Measurements from ENCODE around the gene CNTLN.
"Not testable (repeated sequence)": the region's sequence is repeated elsewhere in the genome, so short reads cannot be mapped to it uniquely, and the experiment has no call there.

CNTLN gene

GRCh38 chr9:17219261-17219660 lies 84.4 kb downstream of the CNTLN start:
- Histone ChIP-seq H2AFZ (ENCODE audit: low read depth, low read length) (no peak overlapping the region), H3K4me1 (ENCODE audit: insufficient read depth, low read length) (no peaks in the 10 kb centered on the region), H3K27me3 (ENCODE audit: insufficient read depth, low read length) (no peaks in the 10 kb centered on the region), H3K4me3 (ENCODE audit: low read length) (no peak overlapping the region), H3K36me3 (ENCODE audit: insufficient read depth, low read length) (no peaks in the 10 kb centered on the region), H3K9me3 (ENCODE audit: low read length) (no peaks in the 10 kb centered on the region)

DNA sequence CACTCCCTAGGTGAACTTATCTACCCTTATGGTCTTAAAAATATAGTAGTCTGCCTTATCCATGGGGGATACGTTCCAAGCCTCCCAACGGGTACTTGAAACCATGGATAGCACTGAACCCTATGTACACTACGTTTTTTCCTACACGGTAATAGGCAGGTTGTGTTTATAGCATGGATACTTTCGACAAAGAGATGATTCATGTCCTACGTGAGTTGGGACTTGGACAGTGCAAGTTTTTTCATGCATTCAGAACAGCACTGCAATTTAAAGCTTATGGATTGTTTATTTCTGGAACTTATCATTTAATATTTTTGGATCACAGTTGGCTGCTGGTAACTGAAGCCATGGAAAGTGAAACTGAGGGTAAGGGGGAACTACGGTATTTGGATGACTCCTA lies 88.1 kb downstream of the CNTLN start:
- Histone ChIP-seq H3K4me1 (ENCODE audit: insufficient read depth, low read length) (no peaks in the 10 kb centered on the region), H2AFZ (ENCODE audit: low read depth, low read length) (no peak overlapping the region), H3K36me3 (ENCODE audit: insufficient read depth, low read length) (no peaks in the 10 kb centered on the region), H3K4me3 (ENCODE audit: low read length) (no peak overlapping the region), H3K9me3 (ENCODE audit: low read length) (no peaks in the 10 kb centered on the region), H3K27me3 (ENCODE audit: insufficient read depth, low read length) (no peaks in the 10 kb centered on the region)

DNA sequence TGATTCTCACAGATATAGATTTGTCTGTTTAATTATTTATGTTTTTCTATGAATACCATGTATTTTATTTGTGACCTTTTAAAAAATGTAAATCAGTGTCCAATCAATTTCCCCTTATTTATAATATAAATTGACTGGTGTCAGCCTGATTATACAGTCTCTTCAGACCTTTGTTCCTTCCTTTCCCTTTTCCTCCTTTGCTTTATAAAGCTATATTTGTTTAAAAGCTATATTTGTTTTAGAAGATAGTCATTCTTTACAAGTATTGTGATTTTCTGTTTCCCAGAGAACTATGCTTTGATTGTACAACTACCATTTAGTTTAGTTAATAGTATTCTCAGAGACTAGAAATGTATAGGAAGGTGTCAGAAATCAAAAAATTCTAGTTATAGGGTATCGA lies 90.6 kb downstream of the CNTLN start:
- H3K4me1 ChIP-seq (ENCODE audit: insufficient read depth, low read length) = no peaks in the 10 kb centered on the region
- no peak overlapping the region for H2AFZ ChIP-seq (ENCODE audit: low read depth, low read length)
- H3K9me3 ChIP-seq (ENCODE audit: low read length) = no peaks in the 10 kb centered on the region
- H3K36me3 ChIP-seq (ENCODE audit: insufficient read depth, low read length) = no peaks in the 10 kb centered on the region
- H3K4me3 ChIP-seq (ENCODE audit: low read length) = no peak overlapping the region
- H3K27me3 ChIP-seq (ENCODE audit: insufficient read depth, low read length) = no peaks in the 10 kb centered on the region

DNA sequence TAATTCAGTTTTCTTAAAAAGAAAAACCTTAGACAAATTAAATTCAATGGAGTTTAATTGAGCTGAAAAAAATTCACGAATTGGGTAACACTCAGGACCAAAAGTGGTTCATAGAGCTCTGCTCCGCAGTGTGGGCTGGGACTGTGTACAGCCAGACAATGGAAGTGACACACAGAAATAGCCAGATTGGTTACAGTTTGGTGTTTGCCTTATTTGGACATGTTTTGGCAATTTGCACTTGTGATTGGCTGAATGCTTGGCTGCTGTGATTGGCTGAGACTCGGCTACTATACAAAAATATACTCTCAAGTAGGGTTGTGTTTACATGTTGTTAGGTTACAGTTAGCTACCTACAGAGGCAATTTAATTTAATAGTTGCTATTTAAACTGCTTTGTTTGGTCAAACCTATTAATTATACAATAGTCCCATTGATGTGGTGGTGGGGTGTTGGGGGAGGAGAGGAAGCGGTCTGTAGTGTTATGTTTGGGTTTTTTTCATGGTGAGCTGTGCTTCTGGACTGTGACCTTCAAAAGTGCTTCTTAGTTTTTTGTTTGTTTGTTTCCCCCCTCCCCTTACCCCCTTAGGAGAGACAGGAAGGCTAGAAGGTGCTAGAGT lies 95.2 kb downstream of the CNTLN start:
- H2AFZ ChIP-seq (ENCODE audit: low read depth, low read length) = no peak overlapping the region
- H3K4me1 ChIP-seq (ENCODE audit: insufficient read depth, low read length) = no peaks in the 10 kb centered on the region
- no peaks in the 10 kb centered on the region for H3K36me3 ChIP-seq (ENCODE audit: insufficient read depth, low read length)
- no peaks in the 10 kb centered on the region for H3K9me3 ChIP-seq (ENCODE audit: low read length)
- H3K27me3 ChIP-seq (ENCODE audit: insufficient read depth, low read length) = no peaks in the 10 kb centered on the region
- H3K4me3 ChIP-seq (ENCODE audit: low read length) = no peak overlapping the region

GRCh38 chr9:17230646-17231045 lies 95.8 kb downstream of the CNTLN start:
- Histone ChIP-seq H2AFZ (ENCODE audit: low read depth, low read length) (no peak overlapping the region), H3K4me1 (ENCODE audit: insufficient read depth, low read length) (no peaks in the 10 kb centered on the region), H3K27me3 (ENCODE audit: insufficient read depth, low read length) (no peaks in the 10 kb centered on the region), H3K36me3 (ENCODE audit: insufficient read depth, low read length) (no peaks in the 10 kb centered on the region), H3K9me3 (ENCODE audit: low read length) (no peaks in the 10 kb centered on the region), H3K4me3 (ENCODE audit: low read length) (no peak overlapping the region)

- Histone ChIP-seq H3K4me3 (ENCODE audit: low read length) (no peak overlapping the region), H3K9me3 (ENCODE audit: low read length) (no peaks in the 10 kb centered on the region), H3K4me1 (ENCODE audit: insufficient read depth, low read length) (no peaks in the 10 kb centered on the region), H3K27me3 (ENCODE audit: insufficient read depth, low read length) (no peaks in the 10 kb centered on the region), H2AFZ (ENCODE audit: low read depth, low read length) (no peak overlapping the region), H3K36me3 (ENCODE audit: insufficient read depth, low read length) (no peaks in the 10 kb centered on the region)
Measured at GRCh38 chr9:17236147-17236546, 101.3 kb downstream of the CNTLN start.

DNA sequence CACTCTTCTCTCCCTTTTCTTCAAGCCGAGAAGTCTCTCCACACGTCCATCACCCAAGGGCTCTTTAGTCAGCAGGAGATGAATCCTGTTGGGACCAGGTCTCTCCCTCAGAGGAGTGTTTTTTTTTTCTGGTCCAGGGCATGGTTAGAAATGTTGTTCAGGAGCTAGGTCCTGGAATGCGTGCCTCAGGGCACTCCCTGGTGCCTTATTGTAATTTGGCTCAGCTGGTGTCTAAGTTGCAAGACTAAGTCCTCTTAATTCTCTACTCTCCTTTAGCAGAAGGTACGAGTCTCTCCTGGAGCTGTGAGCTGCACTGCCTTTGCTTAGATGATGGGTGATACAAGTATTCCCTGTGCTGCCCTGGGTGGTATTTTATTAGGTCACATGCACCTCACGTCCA lies 111.9 kb downstream of the CNTLN start:
- Histone ChIP-seq H3K36me3 (ENCODE audit: insufficient read depth, low read length) (no peaks in the 10 kb centered on the region), H3K9me3 (ENCODE audit: low read length) (peaks cover 3% of the 10 kb centered on the region), H2AFZ (ENCODE audit: low read depth, low read length) (no peak overlapping the region), H3K4me1 (ENCODE audit: insufficient read depth, low read length) (no peaks in the 10 kb centered on the region), H3K4me3 (ENCODE audit: low read length) (no peak overlapping the region), H3K27me3 (ENCODE audit: insufficient read depth, low read length) (no peaks in the 10 kb centered on the region)

DNA sequence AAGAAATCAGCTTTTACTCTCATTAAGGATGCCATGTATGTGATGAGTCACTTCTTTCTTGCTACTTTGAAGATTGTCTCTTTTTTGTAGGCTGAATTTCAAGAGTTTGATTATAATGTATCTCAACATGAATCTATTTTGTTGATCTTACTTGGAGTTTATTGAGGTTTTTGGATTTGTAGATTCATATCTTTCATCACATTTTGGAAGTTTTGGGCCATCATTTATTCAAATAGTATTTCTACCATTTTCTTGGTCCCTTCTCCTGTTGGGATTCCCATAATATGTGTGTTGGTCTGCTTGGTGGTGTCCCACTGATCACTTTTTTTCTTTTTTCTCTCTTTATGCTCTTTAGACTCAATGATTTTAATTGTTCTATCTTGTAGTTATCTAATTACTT lies 116.3 kb downstream of the CNTLN start:
- H2AFZ ChIP-seq (ENCODE audit: low read depth, low read length) = no peak overlapping the region
- H3K4me3 ChIP-seq (ENCODE audit: low read length) = no peak overlapping the region
- H3K4me1 ChIP-seq (ENCODE audit: insufficient read depth, low read length) = no peaks in the 10 kb centered on the region
- H3K27me3 ChIP-seq (ENCODE audit: insufficient read depth, low read length) = no peaks in the 10 kb centered on the region
- peaks cover 3% of the 10 kb centered on the region for H3K9me3 ChIP-seq (ENCODE audit: low read length)
- no peaks in the 10 kb centered on the region for H3K36me3 ChIP-seq (ENCODE audit: insufficient read depth, low read length)

DNA sequence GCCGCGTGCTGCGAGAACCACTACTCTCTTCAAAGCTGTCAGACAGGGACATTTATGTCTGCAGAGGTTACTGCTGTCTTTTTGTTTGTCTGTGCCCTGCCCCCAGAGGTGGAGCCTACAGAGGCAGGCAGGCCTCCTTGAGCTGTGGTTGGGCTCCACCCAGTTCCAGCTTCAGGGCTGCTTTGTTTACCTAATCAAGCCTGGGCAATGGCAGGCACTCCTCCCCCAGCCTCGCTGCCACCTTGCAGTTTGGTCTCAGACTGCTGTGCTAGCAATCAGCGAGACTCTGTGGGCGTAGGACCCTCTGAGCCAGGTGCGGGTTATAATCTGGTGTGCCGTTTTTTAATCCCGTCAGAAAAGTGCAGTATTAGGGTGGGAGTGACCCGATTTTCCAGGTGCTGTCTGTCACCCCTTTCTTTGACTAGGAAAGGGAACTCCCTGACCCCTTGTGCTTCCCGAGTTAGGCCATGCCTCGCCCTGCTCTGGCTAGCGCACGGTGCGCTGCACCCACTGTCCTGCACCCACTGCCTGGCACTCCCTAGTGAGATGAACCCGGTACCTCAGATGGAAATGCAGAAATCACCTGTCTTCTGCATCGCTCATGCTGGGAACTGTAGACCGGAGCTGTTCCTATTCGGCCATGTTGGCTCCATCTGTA lies 133.8 kb downstream of the CNTLN start:
- H2AFZ ChIP-seq (ENCODE audit: low read depth, low read length); H3K27me3 ChIP-seq (ENCODE audit: insufficient read depth, low read length); H3K4me3 ChIP-seq (ENCODE audit: low read length); H3K9me3 ChIP-seq (ENCODE audit: low read length); H3K4me1 ChIP-seq (ENCODE audit: insufficient read depth, low read length); H3K36me3 ChIP-seq (ENCODE audit: insufficient read depth, low read length): not testable (repeated sequence)

DNA sequence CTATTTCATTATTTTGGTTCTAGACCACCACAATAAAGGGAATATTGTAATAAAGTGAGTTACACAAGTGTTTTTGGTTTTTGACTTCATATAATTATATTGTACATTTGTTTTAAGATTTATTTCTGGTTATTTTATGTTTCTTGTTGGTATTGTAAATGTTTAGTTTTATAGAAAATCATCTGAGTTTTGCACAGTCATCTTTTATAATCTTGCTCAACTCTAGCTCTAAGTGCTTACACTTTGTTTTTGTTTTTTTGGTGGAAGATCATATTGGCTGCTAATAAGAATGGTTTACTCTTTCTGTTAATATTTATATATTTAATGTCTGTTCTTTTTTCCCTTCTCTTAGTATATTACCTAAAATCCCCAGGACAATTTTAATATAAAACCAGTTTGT lies 135.0 kb downstream of the CNTLN start:
- H3K36me3 ChIP-seq (ENCODE audit: insufficient read depth, low read length) = no peaks in the 10 kb centered on the region
- H3K4me1 ChIP-seq (ENCODE audit: insufficient read depth, low read length) = no peaks in the 10 kb centered on the region
- H3K4me3 ChIP-seq (ENCODE audit: low read length) = no peak overlapping the region
- H2AFZ ChIP-seq (ENCODE audit: low read depth, low read length) = no peak overlapping the region
- H3K27me3 ChIP-seq (ENCODE audit: insufficient read depth, low read length) = no peaks in the 10 kb centered on the region
- no peaks in the 10 kb centered on the region for H3K9me3 ChIP-seq (ENCODE audit: low read length)

DNA sequence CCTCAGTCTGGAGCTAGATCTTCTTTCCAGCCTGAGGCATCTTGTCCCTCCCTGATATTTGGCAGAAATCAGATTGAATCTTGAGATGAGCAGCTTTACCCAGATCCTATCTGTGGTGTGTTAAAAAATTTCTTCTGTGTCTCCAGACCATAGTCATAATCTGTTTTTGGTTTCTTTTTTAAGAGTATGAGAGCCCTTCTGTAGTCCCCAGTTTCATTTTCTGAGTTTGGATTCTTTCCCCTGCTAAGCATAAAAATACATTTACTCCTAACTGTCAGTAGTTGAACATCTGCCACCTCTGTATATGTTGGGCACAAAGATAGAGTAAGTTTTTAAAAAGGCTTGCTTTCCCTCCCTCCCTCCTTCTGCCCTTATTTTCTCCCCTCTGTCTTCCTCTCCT lies 137.7 kb downstream of the CNTLN start:
- H2AFZ ChIP-seq (ENCODE audit: low read depth, low read length) = no peak overlapping the region
- H3K27me3 ChIP-seq (ENCODE audit: insufficient read depth, low read length) = no peaks in the 10 kb centered on the region
- no peaks in the 10 kb centered on the region for H3K4me1 ChIP-seq (ENCODE audit: insufficient read depth, low read length)
- H3K9me3 ChIP-seq (ENCODE audit: low read length) = no peaks in the 10 kb centered on the region
- no peak overlapping the region for H3K4me3 ChIP-seq (ENCODE audit: low read length)
- H3K36me3 ChIP-seq (ENCODE audit: insufficient read depth, low read length) = no peaks in the 10 kb centered on the region

DNA sequence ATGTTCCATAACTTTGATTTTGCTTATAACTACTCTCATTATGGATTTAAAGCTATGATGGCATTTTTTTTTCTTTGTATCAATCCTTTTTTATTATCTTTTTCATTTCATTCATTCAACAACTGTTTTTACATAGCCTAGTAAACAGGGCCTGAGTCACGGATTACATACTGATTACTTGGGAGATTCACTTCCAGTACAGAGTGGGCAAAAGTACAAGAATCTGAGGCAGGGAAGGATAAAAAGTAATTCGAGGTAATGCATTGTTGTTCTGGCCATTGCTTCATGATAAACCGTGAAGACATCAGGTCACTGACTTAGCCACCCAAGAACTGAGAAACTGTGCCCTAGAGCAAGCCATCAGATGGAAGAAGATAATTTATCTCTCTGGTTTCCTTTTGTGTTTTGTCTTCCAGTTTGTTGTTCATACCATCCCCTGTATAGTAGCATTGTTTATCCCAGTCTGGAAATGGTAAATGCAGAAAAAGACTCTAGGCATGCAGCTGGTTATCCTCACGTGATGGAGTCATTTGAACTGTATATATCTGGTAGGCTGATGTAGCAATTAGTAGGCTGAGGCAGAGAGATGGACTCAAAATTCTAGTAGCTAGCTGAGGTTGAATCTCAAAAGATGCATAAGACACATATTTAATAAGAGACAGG lies 145.6 kb downstream of the CNTLN start:
- Histone ChIP-seq H3K4me1 (ENCODE audit: insufficient read depth, low read length) (no peaks in the 10 kb centered on the region), H3K4me3 (ENCODE audit: low read length) (no peak overlapping the region), H3K27me3 (ENCODE audit: insufficient read depth, low read length) (no peaks in the 10 kb centered on the region), H2AFZ (ENCODE audit: low read depth, low read length) (no peak overlapping the region), H3K36me3 (ENCODE audit: insufficient read depth, low read length) (no peaks in the 10 kb centered on the region), H3K9me3 (ENCODE audit: low read length) (peaks cover 2% of the 10 kb centered on the region)

DNA sequence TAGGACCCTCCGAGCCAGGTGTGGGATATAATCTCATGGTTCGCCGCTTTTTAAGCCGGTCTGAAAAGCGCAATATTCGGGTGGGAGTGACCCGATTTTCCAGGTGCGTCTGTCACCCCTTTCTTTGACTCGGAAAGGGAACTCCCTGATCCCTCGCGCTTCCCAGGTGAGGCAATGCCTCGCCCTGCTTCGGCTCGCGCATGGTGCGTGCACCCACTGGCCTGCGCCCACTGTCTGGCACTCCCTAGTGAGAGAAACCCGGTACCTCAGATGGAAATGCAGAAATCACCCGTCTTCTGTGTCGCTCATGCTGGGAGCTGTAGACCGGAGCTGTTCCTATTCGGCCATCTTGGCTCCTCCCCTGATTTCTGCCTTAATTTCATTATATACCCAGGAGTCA lies 155.8 kb downstream of the CNTLN start:
- H3K9me3 ChIP-seq (ENCODE audit: low read length); H3K36me3 ChIP-seq (ENCODE audit: insufficient read depth, low read length); H3K4me1 ChIP-seq (ENCODE audit: insufficient read depth, low read length); H3K27me3 ChIP-seq (ENCODE audit: insufficient read depth, low read length); H3K4me3 ChIP-seq (ENCODE audit: low read length); H2AFZ ChIP-seq (ENCODE audit: low read depth, low read length): not testable (repeated sequence)

- Histone ChIP-seq H3K4me1 (ENCODE audit: insufficient read depth, low read length) (no peaks in the 10 kb centered on the region), H3K36me3 (ENCODE audit: insufficient read depth, low read length) (no peaks in the 10 kb centered on the region), H3K27me3 (ENCODE audit: insufficient read depth, low read length) (no peaks in the 10 kb centered on the region), H2AFZ (ENCODE audit: low read depth, low read length) (no peak overlapping the region), H3K4me3 (ENCODE audit: low read length) (no peak overlapping the region), H3K9me3 (ENCODE audit: low read length) (peaks cover 2% of the 10 kb centered on the region)
Measured at GRCh38 chr9:17291766-17292165, 156.9 kb downstream of the CNTLN start.
